H1 (cell line): ENCODE data around the gene MYO7B. TPM values are rescaled to one million over a fixed set of nuclear protein-coding genes. Genes with fewer than 3 reads are reported as not detected.

Experiments used
- CTCF ChIA-PET: fragments of 300-600 bp; sonication (Branson Sonifier 250); formaldehyde crosslinking; loops from one replicate; lab custom pipeline; 2021; ENCODE audit not compliant: partially characterized antibody; lab: Charles Lee
- POLR2A ChIA-PET: fragments of 300-600 bp; sonication (Branson Sonifier 250); formaldehyde crosslinking; loops from one replicate; lab custom pipeline; 2021; ENCODE audit warnings: inconsistent platforms; ENCODE audit not compliant: partially characterized antibody; lab: Charles Lee
- DNase-seq, 2 experiments: peaks; one replicate each; pipeline versions ENCODE4 v3.0.0 to v3.0.0-alpha.2; 2010 to 2022; ENCODE audit warnings: low spot score in 2 of 2, low read depth in 1 of 2, mixed read lengths in 1 of 2
- FAIRE-seq: peaks from 2 replicates; lab custom pipeline; 2011; peaks lifted over from hg19 to GRCh38; lab: Jason Lieb, UNC
- H2AFZ ChIP-seq: 2 replicates; pipeline ENCODE4 v1.8.1; 2012; ENCODE audit warnings: low read length, inconsistent platforms
- H2AK5ac ChIP-seq: 2 replicates; pipeline ENCODE4 v1.6.1; 2013; ENCODE audit warnings: low read depth, low read length
- H2BK120ac ChIP-seq: replicated peaks from 2 replicates; pipeline ENCODE3; 2013; ENCODE audit warnings: low read depth, low read length, inconsistent platforms
- H2BK12ac ChIP-seq: 2 replicates; pipeline ENCODE4 v1.6.1; 2013; ENCODE audit warnings: low read depth, low read length
- H2BK15ac ChIP-seq: 2 replicates; pipeline ENCODE4 v1.6.1; 2013; ENCODE audit warnings: low read length
- H2BK20ac ChIP-seq: 2 replicates; pipeline ENCODE4 v1.6.1; 2013; ENCODE audit warnings: low read length
- H2BK5ac ChIP-seq: 2 replicates; pipeline ENCODE4 v1.6.1; 2013; ENCODE audit warnings: low read depth, low read length
- H3K14ac ChIP-seq: 2 replicates; pipeline ENCODE4 v1.6.1; 2013; ENCODE audit warnings: inconsistent platforms; ENCODE audit not compliant: insufficient read length
- H3K18ac ChIP-seq: 2 replicates; pipeline ENCODE4 v1.6.1; 2013; ENCODE audit warnings: low read length; ENCODE audit errors: extremely low read depth
- H3K23ac ChIP-seq: 2 replicates; pipeline ENCODE4 v1.6.1; 2013; ENCODE audit warnings: inconsistent platforms; ENCODE audit not compliant: insufficient read length
- H3K23me2 ChIP-seq: 2 replicates; pipeline ENCODE4 v1.6.1; 2013; ENCODE audit warnings: low read depth, low read length
- H3K27ac ChIP-seq: 2 replicates; pipeline ENCODE4 v1.6.1; 2011; ENCODE audit warnings: low read depth, low read length, inconsistent platforms
- H3K27me3 ChIP-seq, 4 experiments: replicated peaks in 1 of 4; 1 replicate in 1 of 4; 2 replicates in 3 of 4; pipeline versions ENCODE4 v1.6.1 to v1.8.1; 2011 to 2013; ENCODE audit warnings: low read length in 3 of 4, mild to moderate bottlenecking in 3 of 4, inconsistent platforms in 2 of 4, mixed read lengths in 2 of 4, moderate library complexity in 1 of 4; ENCODE audit not compliant: control insufficient read depth in 3 of 4, insufficient read depth in 3 of 4; ENCODE audit errors: extremely low read depth in 1 of 4
- H3K36me3 ChIP-seq, 4 experiments: 2 replicates each; pipeline versions ENCODE4 v1.6.1 to v1.8.1; 2011 to 2013; ENCODE audit warnings: mild to moderate bottlenecking in 4 of 4, low read length in 3 of 4, moderate library complexity in 2 of 4, control low read depth in 1 of 4, inconsistent platforms in 1 of 4; ENCODE audit not compliant: insufficient read depth in 4 of 4, control insufficient read depth in 2 of 4
- H3K4ac ChIP-seq: replicated peaks from 2 replicates; pipeline ENCODE3; 2013; ENCODE audit warnings: low read length, low read depth, mixed read lengths, inconsistent platforms; ENCODE audit not compliant: insufficient read length
- H3K4me1 ChIP-seq, 4 experiments: replicated peaks in 1 of 4; 1 replicate in 1 of 4; 2 replicates in 3 of 4; pipeline versions ENCODE4 v1.6.1 to v1.8.1; 2011 to 2013; ENCODE audit warnings: low read length in 3 of 4, inconsistent platforms in 2 of 4, mixed read lengths in 1 of 4; ENCODE audit not compliant: insufficient read depth in 4 of 4, control insufficient read depth in 3 of 4
- H3K4me2 ChIP-seq, 2 experiments: 2 replicates each; pipeline versions ENCODE4 v1.6.1 to v1.8.1; 2011 to 2013; ENCODE audit warnings: low read depth in 2 of 2, low read length in 2 of 2, control low read depth in 1 of 2, inconsistent platforms in 1 of 2, mild to moderate bottlenecking in 1 of 2; ENCODE audit not compliant: insufficient read depth in 1 of 2
- H3K4me3 ChIP-seq, 4 experiments: fragments of 200-600, 300-600 bp in 1 of 4; sonication (generic), shearing (Covaris generic), sonication (Bioruptor Twin) in 1 of 4; 2 replicates each; pipeline versions ENCODE4 v1.5.1 to v1.8.1; 2011 to 2016; ENCODE audit warnings: low read length in 4 of 4, low read depth in 3 of 4, control low read depth in 2 of 4, inconsistent platforms in 2 of 4, mild to moderate bottlenecking in 2 of 4, mixed read lengths in 1 of 4, moderate library complexity in 1 of 4; ENCODE audit not compliant: insufficient read depth in 2 of 4; ENCODE audit errors: extremely low read depth in 1 of 4
- H3K56ac ChIP-seq: replicated peaks from 2 replicates; pipeline ENCODE3; 2013; ENCODE audit warnings: low read depth, mild to moderate bottlenecking, mixed read lengths, low read length, inconsistent platforms; ENCODE audit not compliant: insufficient read length
- H3K79me1 ChIP-seq: 2 replicates; pipeline ENCODE4 v1.6.1; 2013; ENCODE audit warnings: low read depth, low read length, control low read depth
- H3K79me2 ChIP-seq, 2 experiments: 2 replicates each; pipeline versions ENCODE4 v1.6.1 to v1.8.1; 2012 to 2013; ENCODE audit warnings: low read length in 2 of 2, mild to moderate bottlenecking in 2 of 2, inconsistent platforms in 1 of 2; ENCODE audit not compliant: insufficient read depth in 2 of 2, control insufficient read depth in 1 of 2
- H3K9ac ChIP-seq, 4 experiments: replicated peaks in 1 of 4; 1 replicate in 1 of 4; 2 replicates in 3 of 4; pipeline versions ENCODE4 v1.6.1 to v1.8.1; 2011 to 2013; ENCODE audit warnings: low read depth in 3 of 4, low read length in 3 of 4, control low read depth in 2 of 4, mild to moderate bottlenecking in 2 of 4, moderate library complexity in 2 of 4, inconsistent platforms in 1 of 4; ENCODE audit errors: extremely low read depth in 1 of 4
- H3K9me3 ChIP-seq, 2 experiments: 2 replicates each; pipeline versions ENCODE4 v1.6.1 to v1.8.1; 2012 to 2013; ENCODE audit warnings: mild to moderate bottlenecking in 2 of 2, moderate library complexity in 2 of 2, control low read depth in 1 of 2, inconsistent platforms in 1 of 2, low read depth in 1 of 2, low read length in 1 of 2, mixed read lengths in 1 of 2; ENCODE audit not compliant: insufficient read depth in 2 of 2
- H4K20me1 ChIP-seq, 2 experiments: replicated peaks in 1 of 2; 2 replicates each; pipeline versions ENCODE3 to v1.8.1; 2011 to 2013; ENCODE audit warnings: inconsistent platforms in 2 of 2, low read length in 2 of 2, mild to moderate bottlenecking in 1 of 2; ENCODE audit not compliant: insufficient read depth in 2 of 2, control insufficient read depth in 1 of 2
- H4K5ac ChIP-seq: 2 replicates; pipeline ENCODE4 v1.6.1; 2013; ENCODE audit warnings: low read length, low read depth, mixed read lengths, inconsistent platforms; ENCODE audit not compliant: insufficient read length
- H4K8ac ChIP-seq: 2 replicates; pipeline ENCODE4 v1.8.0; 2013; ENCODE audit warnings: mild to moderate bottlenecking, moderate library complexity, low read length, inconsistent platforms; ENCODE audit not compliant: insufficient read depth; ENCODE audit errors: extremely low read depth
- H4K91ac ChIP-seq: replicated peaks from 2 replicates; pipeline ENCODE3; 2013; ENCODE audit warnings: low read length, mixed read lengths, inconsistent platforms; ENCODE audit not compliant: insufficient read length
- CHD1 ChIP-seq: IDR thresholded peaks from 2 replicates; pipeline ENCODE4 v1.6.1; 2012; ENCODE audit warnings: low read depth, low read length, improper control_type of control experiment
- CHD2 ChIP-seq: IDR thresholded peaks from 2 replicates; pipeline ENCODE4 v1.6.1; 2012; ENCODE audit warnings: low read length, improper control_type of control experiment
- FOSL1 ChIP-seq: IDR thresholded peaks from 2 replicates; pipeline ENCODE4 v1.6.1; 2011; ENCODE audit warnings: mild to moderate bottlenecking, low read depth, low read length, moderate library complexity; ENCODE audit not compliant: insufficient read depth
- HDAC2 ChIP-seq, 2 experiments: fragments of 300-600 bp in 1 of 2; sonication (generic) in 1 of 2; IDR thresholded peaks; 2 replicates each; pipeline ENCODE4 v1.6.1; 2011 to 2012; ENCODE audit warnings: low read depth in 2 of 2, low read length in 2 of 2, mild to moderate bottlenecking in 2 of 2, moderate library complexity in 2 of 2, borderline replicate concordance in 1 of 2, inconsistent platforms in 1 of 2
- KDM5A ChIP-seq: fragments of 200-600 bp; IDR thresholded peaks from 2 replicates; pipeline ENCODE4 v1.7.1; 2012; ENCODE audit warnings: mild to moderate bottlenecking, low read length, inconsistent platforms, mixed read lengths
- RAD21 ChIP-seq, 2 experiments: IDR thresholded peaks in 1 of 2; conservative IDR thresholded peaks in 1 of 2; 2 replicates each; pipeline ENCODE4 v1.6.1; 2011; ENCODE audit warnings: low read depth in 2 of 2, low read length in 2 of 2, improper control_type of control experiment in 1 of 2, inconsistent platforms in 1 of 2, mild to moderate bottlenecking in 1 of 2, moderate library complexity in 1 of 2
- RBBP5 ChIP-seq: IDR thresholded peaks from 2 replicates; pipeline ENCODE4 v1.7.1; 2012; ENCODE audit warnings: low read depth, mild to moderate bottlenecking, inconsistent platforms, low read length, moderate library complexity, borderline replicate concordance
- SIRT6 ChIP-seq: IDR thresholded peaks from one replicate; pipeline ENCODE4 v1.7.1; 2012; ENCODE audit warnings: low read length, inconsistent platforms
- SP1 ChIP-seq: IDR thresholded peaks from 2 replicates; pipeline ENCODE4 v1.6.1; 2011; ENCODE audit warnings: low read depth, low read length
- WGBS, 2 experiments: shearing (Covaris generic) in 1 of 2; methylation state at CpG; one replicate each; pipeline versions ENCODE4 v1.1.6 to v1.1.7; 2013 to 2015; ENCODE audit warnings: low lambda C conversion rate in 2 of 2, mixed read lengths in 2 of 2, inconsistent platforms in 1 of 2, low coverage in 1 of 2, missing lambda C conversion rate in 1 of 2; ENCODE audit not compliant: insufficient replicate concordance in 2 of 2, insufficient coverage in 1 of 2, insufficient read length in 1 of 2; ENCODE audit errors: extremely low coverage in 1 of 2, missing lambda C conversion rate in 1 of 2; 5-methylcytosine and 5-hydroxymethylcytosine counted together
- polyA plus RNA-seq, 7 experiments: library from polyadenylated mRNA; depleted of rRNA in 3 of 7; stranded (reverse) in 5 of 7; unstranded in 2 of 7; fragments of >200 nt in 5 of 7; fragments of 200-250 nt in 2 of 7; gene quantifications; 1 replicate in 5 of 7; 2 replicates in 1 of 7; 4 replicates in 1 of 7; pipeline versions ENCODE4 v1.2.1 to v1.2.3, GENCODE V29; 2011 to 2013; ENCODE audit warnings: missing spikeins in 2 of 7, mixed read lengths in 2 of 7
- total RNA-seq: library from RNA; stranded (reverse); fragmentation: NEBNext Ultra II Directional; extraction: Animal tissue kit (Norgen Biotek cat#: 25700); gene quantifications from 2 replicates; pipeline ENCODE4 v1.2.1, GENCODE V29; 2021
- TF ChIP-seq, protein P1 (sequence below), 3 experiments: IDR thresholded peaks; 1 replicate in 2 of 3; 2 replicates in 1 of 3; pipeline versions ENCODE4 v1.5.1 to v1.6.1; 2011; ENCODE audit warnings: low read length in 3 of 3, mild to moderate bottlenecking in 3 of 3, inconsistent platforms in 2 of 3, low read depth in 1 of 3, moderate library complexity in 1 of 3; ENCODE audit not compliant: insufficient read depth in 1 of 3; ENCODE audit errors: control extremely low read depth in 1 of 3

Gene MYO7B
- total and polyA plus RNA-seq, 2 of the 8 experiments (the other 6 are each of a cell fraction or from before 2014, with no cell fraction given): not detected

DNA sequence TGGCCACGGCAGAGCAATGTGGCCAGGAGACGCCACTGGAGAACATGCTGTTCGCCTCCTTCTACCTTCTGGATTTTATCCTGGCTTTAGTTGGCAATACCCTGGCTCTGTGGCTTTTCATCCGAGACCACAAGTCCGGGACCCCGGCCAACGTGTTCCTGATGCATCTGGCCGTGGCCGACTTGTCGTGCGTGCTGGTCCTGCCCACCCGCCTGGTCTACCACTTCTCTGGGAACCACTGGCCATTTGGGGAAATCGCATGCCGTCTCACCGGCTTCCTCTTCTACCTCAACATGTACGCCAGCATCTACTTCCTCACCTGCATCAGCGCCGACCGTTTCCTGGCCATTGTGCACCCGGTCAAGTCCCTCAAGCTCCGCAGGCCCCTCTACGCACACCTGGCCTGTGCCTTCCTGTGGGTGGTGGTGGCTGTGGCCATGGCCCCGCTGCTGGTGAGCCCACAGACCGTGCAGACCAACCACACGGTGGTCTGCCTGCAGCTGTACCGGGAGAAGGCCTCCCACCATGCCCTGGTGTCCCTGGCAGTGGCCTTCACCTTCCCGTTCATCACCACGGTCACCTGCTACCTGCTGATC, 115.4 kb downstream of the MYO7B start:
- POLR2A ChIA-PET: interaction anchor here (1.2 kb wide), 1 partner anchor 53 kb away, joined by 3 read pairs; no protein-coding TSS in a partner anchor
- H3K27ac ChIP-seq: no peak overlapping the region
- TF ChIP-seq FOSL1 (no peak), RBBP5 (no peak), SIRT6 (no peak), CHD2 (no peak), HDAC2 (IDR thresholded peaks at IDR 0.05; ENCODE audit: borderline replicate concordance in 1 of 2, low read depth in 2 of 2, low read length in 2 of 2) (no peak), CHD1 (no peak), SP1 (no peak), KDM5A (no peak), RAD21 (IDR thresholded peaks at IDR 0.05 in 1 of 2, conservative IDR thresholded peaks at IDR 0.05 in 1 of 2; ENCODE audit: low read depth in 2 of 2, low read length in 2 of 2) (no peak)
- TF ChIP-seq, protein P1, sequence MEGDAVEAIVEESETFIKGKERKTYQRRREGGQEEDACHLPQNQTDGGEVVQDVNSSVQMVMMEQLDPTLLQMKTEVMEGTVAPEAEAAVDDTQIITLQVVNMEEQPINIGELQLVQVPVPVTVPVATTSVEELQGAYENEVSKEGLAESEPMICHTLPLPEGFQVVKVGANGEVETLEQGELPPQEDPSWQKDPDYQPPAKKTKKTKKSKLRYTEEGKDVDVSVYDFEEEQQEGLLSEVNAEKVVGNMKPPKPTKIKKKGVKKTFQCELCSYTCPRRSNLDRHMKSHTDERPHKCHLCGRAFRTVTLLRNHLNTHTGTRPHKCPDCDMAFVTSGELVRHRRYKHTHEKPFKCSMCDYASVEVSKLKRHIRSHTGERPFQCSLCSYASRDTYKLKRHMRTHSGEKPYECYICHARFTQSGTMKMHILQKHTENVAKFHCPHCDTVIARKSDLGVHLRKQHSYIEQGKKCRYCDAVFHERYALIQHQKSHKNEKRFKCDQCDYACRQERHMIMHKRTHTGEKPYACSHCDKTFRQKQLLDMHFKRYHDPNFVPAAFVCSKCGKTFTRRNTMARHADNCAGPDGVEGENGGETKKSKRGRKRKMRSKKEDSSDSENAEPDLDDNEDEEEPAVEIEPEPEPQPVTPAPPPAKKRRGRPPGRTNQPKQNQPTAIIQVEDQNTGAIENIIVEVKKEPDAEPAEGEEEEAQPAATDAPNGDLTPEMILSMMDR (IDR thresholded peaks at IDR 0.05; ENCODE audit: control extremely low read depth in 1 of 3, insufficient read depth in 1 of 3, low read depth in 1 of 3, low read length in 3 of 3): no peak

More for the DNA sequence above, 115.4 kb downstream of the MYO7B start:
- H4K20me1 ChIP-seq: peaks cover 0 to 1% of the 10 kb centered on the region in 2 experiments
- no peak overlapping the region for H2BK120ac ChIP-seq
- peaks cover 0 to 2% (median 0%) of the 10 kb centered on the region in 4 experiments; a peak in 1 of 7 replicates for H3K27me3 ChIP-seq
- no peak overlapping the region for H4K91ac ChIP-seq
- H3K23me2 ChIP-seq: no peaks in the 10 kb centered on the region
- 0 out of 2 replicates have a peak, but pooled peaks cover 3% of the 10 kb centered on the region for H3K79me1 ChIP-seq
- H3K14ac ChIP-seq: no peak overlapping the region
- no peak overlapping the region for H4K5ac ChIP-seq
- H3K9ac ChIP-seq: no peak overlapping the region
- H3K23ac ChIP-seq: no peak overlapping the region
- H3K4me1 ChIP-seq: peaks cover 0 to 5% (median under 1%) of the 10 kb centered on the region in 4 experiments; a peak in 2 of 7 replicates
- no peak overlapping the region for H2AK5ac ChIP-seq
- H2BK15ac ChIP-seq: no peak overlapping the region
- CTCF ChIA-PET: interaction anchor here (0.9 to 13.7 kb wide), 24 partner anchors 11 to 238 kb away, joined by 3 to 160 read pairs (median 4); partner anchors contain the start of gene LIMS2
- no peaks in the 10 kb centered on the region for H3K36me3 ChIP-seq
- H3K9me3 ChIP-seq: no peaks in the 10 kb centered on the region
- H2BK5ac ChIP-seq: no peak overlapping the region; the same call in 1 of the 2 replicates
- no peak for FAIRE-seq
- H2AFZ ChIP-seq: no peak overlapping the region
- H2BK12ac ChIP-seq: peak overlapping the region; percentile 39; the same call in 1 of the 2 replicates
- H3K4ac ChIP-seq: no peak overlapping the region
- no peak overlapping the region for H3K18ac ChIP-seq
- no peak overlapping the region for H3K4me3 ChIP-seq
- H3K4me2 ChIP-seq: no peak overlapping the region
- no peak overlapping the region; the same call in 1 of the 2 replicates for H4K8ac ChIP-seq
- 90% methylated on average over 26 of the region's 28 CpGs; no CpG with 5 or more reads in 1 of the 2 experiments for WGBS, 2 experiments
- no peak overlapping the region for H2BK20ac ChIP-seq
- H3K79me2 ChIP-seq: no peaks in the 10 kb centered on the region
- H3K56ac ChIP-seq: no peak overlapping the region
- DNase-seq: no peak
